Measurements from ENCODE around the gene ZNF750.

DNA sequence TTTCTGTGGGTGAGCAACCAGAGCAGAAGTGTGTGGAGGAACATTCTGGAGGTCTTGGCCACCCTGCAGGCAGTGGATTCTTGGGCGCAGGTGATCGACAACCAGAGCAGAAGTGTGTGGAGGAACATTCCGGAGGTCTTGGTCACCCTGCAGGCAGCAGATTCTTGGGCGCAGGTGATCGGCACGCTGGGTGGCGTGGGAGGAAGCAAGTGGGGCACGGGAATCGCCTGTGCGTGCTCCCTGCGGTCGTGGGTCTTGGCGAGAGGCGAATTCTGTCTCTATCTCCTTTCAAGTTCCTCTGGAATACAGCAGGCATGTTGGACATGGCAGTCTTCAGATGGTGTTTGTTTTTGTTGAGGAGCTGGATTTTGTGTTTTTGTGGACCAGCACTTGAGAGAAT lies 30.7 kb upstream of the ZNF750 start:
- TF ChIP-seq CTCF (conservative IDR thresholded peaks at IDR 0.05; ENCODE audit: low read depth in 2 of 2) (no peak), POLR2AphosphoS5 (IDR thresholded peaks at IDR 0.05; ENCODE audit: low read depth) (no peak), EZH2phosphoT487 (IDR thresholded peaks at IDR 0.05; ENCODE audit: unreplicated experiment) (no peak), CREB1 (CRISPR knock-in tag; IDR thresholded peaks at IDR 0.05; ENCODE audit: low read depth) (no peak)

Measured in GM23338 (cell line).